HEK293 (cell line): ENCODE measurements around the gene UBR1.

Experiments
- CTCF ChIA-PET: fragments of 350-600 bp; formaldehyde crosslinking; extraction: SDS; loops from one replicate; lab custom pipeline; 2021; ENCODE audit warnings: antibody characterized with exemption; lab: Yijun Ruan, JAX
- POLR2A ChIA-PET: fragments of 300-600 bp; formaldehyde crosslinking; extraction: SDS; loops from one replicate; lab custom pipeline; 2020; ENCODE audit warnings: antibody characterized with exemption, inconsistent platforms; lab: Yijun Ruan, JAX
- H3K27ac ChIP-seq: fragments of 200-500 bp; sonication (Bioruptor generic); 2 replicates; pipeline ENCODE4 v1.5.1; 2014; ENCODE audit warnings: low read depth, low read length, control low read depth, inconsistent platforms; ENCODE audit errors: extremely low read depth
- H3K36me3 ChIP-seq, 2 experiments: fragments of 200-500 bp in 1 of 2; sonication (Bioruptor generic) in 1 of 2; 1 replicate in 1 of 2; 2 replicates in 1 of 2; pipeline ENCODE4 v1.5.1; 2014 to 2017; ENCODE audit warnings: inconsistent platforms in 2 of 2, low read length in 2 of 2; ENCODE audit not compliant: control insufficient read depth in 2 of 2, insufficient read depth in 1 of 2
- H3K4me1 ChIP-seq: fragments of 200-500 bp; sonication (Bioruptor generic); 2 replicates; pipeline ENCODE4 v1.5.1; 2014; ENCODE audit warnings: mild to moderate bottlenecking, low read length, inconsistent platforms; ENCODE audit not compliant: control insufficient read depth, insufficient read depth
- H3K4me3 ChIP-seq: 2 replicates; pipeline ENCODE4 v1.5.1; 2011; ENCODE audit warnings: low read depth, mild to moderate bottlenecking, control low read depth, low read length, moderate library complexity
- H3K9me3 ChIP-seq: fragments of 200-500 bp; sonication (Bioruptor generic); 2 replicates; pipeline ENCODE4 v1.5.1; 2014; ENCODE audit warnings: low read depth, low read length, inconsistent platforms; ENCODE audit not compliant: control insufficient read depth, insufficient read depth
- ATF2 ChIP-seq: fragments of 450-650 bp; formaldehyde crosslinking; IDR thresholded peaks from 2 replicates; pipeline ENCODE4 v1.5.1; 2016; ENCODE audit warnings: missing biosample characterization, missing genetic modification characterization, low read depth
- FEZF1 ChIP-seq: fragments of 450-650 bp; formaldehyde crosslinking; IDR thresholded peaks from 2 replicates; pipeline ENCODE4 v1.5.1; 2016; ENCODE audit warnings: missing biosample characterization, missing genetic modification characterization
- GLI4 ChIP-seq: fragments of 450-650 bp; formaldehyde crosslinking; IDR thresholded peaks from 2 replicates; pipeline ENCODE4 v1.5.1; 2016; ENCODE audit warnings: missing biosample characterization, missing genetic modification characterization
- MEIS1 ChIP-seq: sonication (generic); formaldehyde crosslinking; IDR thresholded peaks from 2 replicates; pipeline ENCODE4 v1.8.1; 2022; ENCODE audit warnings: missing genetic modification reagents, mild to moderate bottlenecking, borderline replicate concordance
- MYNN ChIP-seq: fragments of 450-650 bp; formaldehyde crosslinking; IDR thresholded peaks from 2 replicates; pipeline ENCODE4 v1.5.1; 2016; ENCODE audit warnings: missing biosample characterization, missing genetic modification characterization, borderline replicate concordance
- MZF1 ChIP-seq: fragments of 450-650 bp; formaldehyde crosslinking; IDR thresholded peaks from 2 replicates; pipeline ENCODE4 v1.5.1; 2017; ENCODE audit warnings: missing biosample characterization, missing genetic modification characterization, borderline replicate concordance
- OVOL3 ChIP-seq: fragments of 450-650 bp; formaldehyde crosslinking; IDR thresholded peaks from 2 replicates; pipeline ENCODE4 v1.5.1; 2016; ENCODE audit warnings: missing biosample characterization, missing genetic modification characterization
- ZBTB48 ChIP-seq: fragments of 450-650 bp; formaldehyde crosslinking; IDR thresholded peaks from 2 replicates; pipeline ENCODE4 v1.5.1; 2016; ENCODE audit warnings: missing biosample characterization, missing genetic modification characterization
- ZBTB7A ChIP-seq: fragments of 450-650 bp; formaldehyde crosslinking; IDR thresholded peaks from 2 replicates; pipeline ENCODE4 v1.5.1; 2016; ENCODE audit warnings: low read depth, missing biosample characterization, missing genetic modification characterization
- ZBTB8A ChIP-seq: fragments of 450-650 bp; formaldehyde crosslinking; IDR thresholded peaks from 2 replicates; pipeline ENCODE4 v1.5.1; 2016; ENCODE audit warnings: missing biosample characterization, missing genetic modification characterization
- ZNF146 ChIP-seq: fragments of 450-650 bp; formaldehyde crosslinking; IDR thresholded peaks from 2 replicates; pipeline ENCODE4 v1.5.1; 2016; ENCODE audit warnings: missing biosample characterization, missing genetic modification characterization
- ZNF174 ChIP-seq: fragments of 450-650 bp; formaldehyde crosslinking; IDR thresholded peaks from 2 replicates; pipeline ENCODE4 v1.5.0; 2017; ENCODE audit warnings: missing biosample characterization, mild to moderate bottlenecking, missing genetic modification characterization
- ZNF221 ChIP-seq: fragments of 450-650 bp; formaldehyde crosslinking; IDR thresholded peaks from 2 replicates; pipeline ENCODE4 v1.5.1; 2017; ENCODE audit warnings: missing biosample characterization, missing genetic modification characterization, borderline replicate concordance
- ZNF24 ChIP-seq: fragments of 450-650 bp; formaldehyde crosslinking; IDR thresholded peaks from 2 replicates; pipeline ENCODE4 v1.5.1; 2016; ENCODE audit warnings: missing biosample characterization, missing genetic modification characterization
- ZNF280D ChIP-seq: fragments of 450-650 bp; formaldehyde crosslinking; IDR thresholded peaks from 2 replicates; pipeline ENCODE4 v1.5.1; 2016; ENCODE audit warnings: missing biosample characterization, missing genetic modification characterization
- ZNF311 ChIP-seq: fragments of 450-650 bp; formaldehyde crosslinking; IDR thresholded peaks from 2 replicates; pipeline ENCODE4 v1.5.1; 2017; ENCODE audit warnings: missing biosample characterization, missing genetic modification characterization, borderline replicate concordance
- ZNF362 ChIP-seq: fragments of 450-650 bp; formaldehyde crosslinking; IDR thresholded peaks from 2 replicates; pipeline ENCODE4 v1.5.1; 2016; ENCODE audit warnings: missing biosample characterization, missing genetic modification characterization
- ZNF426 ChIP-seq: fragments of 450-650 bp; formaldehyde crosslinking; IDR thresholded peaks from 2 replicates; pipeline ENCODE4 v1.5.1; 2017; ENCODE audit warnings: missing biosample characterization, missing genetic modification characterization, mild to moderate bottlenecking, inconsistent platforms, moderate library complexity
- ZNF521 ChIP-seq: fragments of 450-650 bp; formaldehyde crosslinking; IDR thresholded peaks from 2 replicates; pipeline ENCODE4 v1.5.1; 2017; ENCODE audit warnings: missing biosample characterization, mild to moderate bottlenecking, missing genetic modification characterization
- ZNF529 ChIP-seq: fragments of 450-650 bp; formaldehyde crosslinking; IDR thresholded peaks from 2 replicates; pipeline ENCODE4 v1.5.1; 2017; ENCODE audit warnings: missing genetic modification characterization, missing biosample characterization; ENCODE audit not compliant: insufficient replicate concordance
- ZNF548 ChIP-seq: fragments of 450-650 bp; formaldehyde crosslinking; IDR thresholded peaks from 2 replicates; pipeline ENCODE4 v1.5.1; 2016; ENCODE audit warnings: missing biosample characterization, missing genetic modification characterization
- ZNF558 ChIP-seq: fragments of 450-650 bp; formaldehyde crosslinking; IDR thresholded peaks from 2 replicates; pipeline ENCODE4 v1.5.1; 2016; ENCODE audit warnings: missing biosample characterization, missing genetic modification characterization
- ZNF626 ChIP-seq: fragments of 450-650 bp; sonication (Bioruptor Pico); formaldehyde crosslinking; IDR thresholded peaks from 2 replicates; pipeline ENCODE4 v1.5.1; 2018; ENCODE audit warnings: missing biosample characterization, missing genetic modification characterization, inconsistent platforms
- ZNF664 ChIP-seq: fragments of 450-650 bp; formaldehyde crosslinking; IDR thresholded peaks from 2 replicates; pipeline ENCODE4 v1.5.1; 2016; ENCODE audit warnings: missing biosample characterization, missing genetic modification characterization
- ZNF670 ChIP-seq: fragments of 450-650 bp; formaldehyde crosslinking; IDR thresholded peaks from 2 replicates; pipeline ENCODE4 v1.5.1; 2016; ENCODE audit warnings: missing biosample characterization, missing genetic modification characterization, low read depth
- ZNF747 ChIP-seq: fragments of 450-650 bp; formaldehyde crosslinking; IDR thresholded peaks from 2 replicates; pipeline ENCODE4 v1.5.1; 2016; ENCODE audit warnings: missing biosample characterization, missing genetic modification characterization
- ZNF776 ChIP-seq: fragments of 450-650 bp; formaldehyde crosslinking; IDR thresholded peaks from 2 replicates; pipeline ENCODE4 v1.5.0; 2017; ENCODE audit warnings: missing biosample characterization, missing genetic modification characterization, borderline replicate concordance
- ZNF777 ChIP-seq: fragments of 450-650 bp; formaldehyde crosslinking; IDR thresholded peaks from 2 replicates; pipeline ENCODE4 v1.5.1; 2017; ENCODE audit warnings: missing biosample characterization, missing genetic modification characterization, borderline replicate concordance
- ZNF837 ChIP-seq: fragments of 450-650 bp; formaldehyde crosslinking; IDR thresholded peaks from 2 replicates; pipeline ENCODE4 v1.5.1; 2016; ENCODE audit warnings: missing biosample characterization, missing genetic modification characterization

The UBR1 gene

DNA sequence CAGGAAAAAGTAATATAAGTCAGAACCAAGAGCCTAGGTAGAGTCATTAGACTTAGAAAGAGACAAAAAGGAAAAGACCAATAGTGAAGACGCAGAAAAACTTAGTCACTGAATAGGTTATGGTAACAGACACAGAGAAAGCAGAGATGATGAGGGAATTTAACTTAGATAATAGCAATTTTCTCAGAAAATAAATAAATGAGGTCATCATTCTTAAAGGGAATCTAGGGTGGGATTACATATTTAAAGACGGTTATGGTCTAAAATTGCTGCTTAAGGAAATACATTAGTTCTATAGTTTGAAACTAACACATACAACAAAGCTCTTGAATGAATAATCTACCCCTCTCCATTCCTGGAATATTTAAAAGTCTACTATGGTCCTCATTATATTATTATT lies 59.4 kb downstream of the UBR1 start:
- peaks cover 12 to 70% of the 10 kb centered on the region in 2 experiments for H3K36me3 ChIP-seq
- CTCF ChIA-PET, result no interaction called here
- H3K9me3 ChIP-seq, result no peaks in the 10 kb centered on the region
- no peaks in the 10 kb centered on the region for H3K4me1 ChIP-seq
- POLR2A ChIA-PET, result no interaction called here
- H3K4me3 ChIP-seq, result no peak overlapping the region
- no peak overlapping the region for H3K27ac ChIP-seq
- TF ChIP-seq ZNF311 (tag by site-specific recombination), result no peak
- no peak for TF ChIP-seq ZNF529 (tag by site-specific recombination)
- TF ChIP-seq ATF2 (tag by site-specific recombination), result peak; percentile 61
- TF ChIP-seq ZBTB8A (tag by site-specific recombination), result no peak
- TF ChIP-seq ZNF664 (tag by site-specific recombination), result peak; percentile 14; the same call in 1 of the 2 replicates
- TF ChIP-seq ZNF548 (tag by site-specific recombination), result no peak
- no peak for TF ChIP-seq FEZF1 (tag by site-specific recombination)
- no peak for TF ChIP-seq GLI4
- no peak for TF ChIP-seq ZNF221 (tag by site-specific recombination)
- no peak for TF ChIP-seq ZNF426 (tag by site-specific recombination)
- TF ChIP-seq ZNF146 (tag by site-specific recombination), result no peak
- TF ChIP-seq, all 188 proteins: peak for 2

DNA sequence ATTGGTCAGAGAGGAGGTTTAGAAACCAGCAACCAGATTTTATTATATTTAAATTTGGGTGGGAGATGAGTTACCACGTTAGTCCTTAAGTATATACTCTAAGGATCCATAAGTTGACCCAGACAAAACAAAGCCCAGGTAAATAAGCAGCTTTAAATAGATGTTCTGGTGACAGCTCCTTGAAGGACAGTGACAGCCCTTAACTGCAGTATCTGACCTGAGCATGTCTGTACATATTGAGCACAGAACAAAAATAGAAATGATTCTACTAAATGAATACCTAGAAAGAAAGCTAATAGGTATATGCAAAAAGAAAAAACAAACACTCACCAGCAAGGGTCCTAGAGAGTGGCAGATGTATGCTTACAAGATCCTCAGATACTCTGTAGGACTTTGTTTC lies 63.0 kb downstream of the UBR1 start:
- H3K27ac ChIP-seq, result no peak overlapping the region
- POLR2A ChIA-PET, result no interaction called here
- no peak for TF ChIP-seq MZF1 (tag by site-specific recombination)
- no peak for TF ChIP-seq OVOL3 (tag by site-specific recombination)
- TF ChIP-seq MEIS1, result no peak
- TF ChIP-seq ZNF626 (tag by site-specific recombination), result no peak
- no peak for TF ChIP-seq ZNF174
- TF ChIP-seq ZNF837 (tag by site-specific recombination), result no peak
- TF ChIP-seq ZNF747, result no peak
- no peak for TF ChIP-seq ZNF280D
- no peak for TF ChIP-seq ZNF362 (tag by site-specific recombination)
- no peak for TF ChIP-seq ZNF777
- TF ChIP-seq ZBTB7A (tag by site-specific recombination), result no peak
- no peak for TF ChIP-seq ZNF24 (tag by site-specific recombination)
- no peak for TF ChIP-seq ZNF311 (tag by site-specific recombination)
- TF ChIP-seq ZNF558 (tag by site-specific recombination), result no peak
- TF ChIP-seq ZNF776 (tag by site-specific recombination), result no peak
- no peak for TF ChIP-seq ZBTB48
- no peak for TF ChIP-seq ZNF521 (tag by site-specific recombination)
- no peak for TF ChIP-seq MYNN (tag by site-specific recombination)
- no peak for TF ChIP-seq ZNF670 (tag by site-specific recombination)
- no peak overlapping the region for H3K4me3 ChIP-seq
- CTCF ChIA-PET, result interaction anchor here (0.5 to 0.6 kb wide), 2 partner anchors 19 to 391 kb away, joined by 3 read pairs; no protein-coding TSS in a partner anchor
- H3K4me1 ChIP-seq, result no peaks in the 10 kb centered on the region
- no peaks in the 10 kb centered on the region for H3K9me3 ChIP-seq
- H3K36me3 ChIP-seq, result peaks cover 4 to 55% of the 10 kb centered on the region in 2 experiments
